ENCODE measurements around the gene ADGRA1. TPM values are rescaled to one million over a fixed set of nuclear protein-coding genes. Genes with fewer than 3 reads are reported as not detected.

The ADGRA1 gene
- total RNA-seq, 1 experiment from 2014 or later = not detected

DNA sequence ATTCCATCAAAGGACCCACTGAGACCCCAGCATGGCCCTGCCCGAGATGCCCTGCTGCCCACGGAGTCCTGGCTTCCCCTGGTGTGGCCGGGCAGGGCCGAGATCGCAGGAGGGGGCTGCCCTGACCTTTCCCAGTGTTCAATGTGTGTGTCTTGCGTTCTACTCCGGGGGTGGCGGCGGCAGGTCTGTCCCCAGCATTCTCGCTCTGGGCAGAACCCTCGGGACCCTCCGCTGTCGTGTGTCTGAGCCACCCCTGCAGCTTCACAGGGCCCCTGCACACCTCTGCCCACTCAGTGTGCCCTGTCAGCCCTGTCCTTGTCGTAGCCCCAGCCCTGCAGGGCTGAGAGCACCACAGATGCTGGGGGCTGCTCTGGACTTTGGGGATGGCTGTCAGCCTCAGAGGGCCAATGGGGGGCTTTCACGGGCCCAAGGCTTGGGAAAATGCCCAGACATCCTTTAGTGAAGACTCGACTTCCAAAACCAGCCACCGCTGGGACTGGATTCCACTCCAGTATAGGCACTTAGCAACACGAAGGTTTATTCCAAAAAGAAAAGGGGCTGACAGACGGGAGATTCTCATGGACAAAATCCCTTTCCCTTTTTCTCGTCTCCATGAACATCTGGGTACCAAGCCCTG, 42.3 kb downstream of the ADGRA1 start:
- TF ChIP-seq CTCF (conservative IDR thresholded peaks at IDR 0.05; ENCODE audit: low read depth, low read length) (no peak), EZH2 (IDR thresholded peaks at IDR 0.05; ENCODE audit: low read length, unreplicated experiment) (no peak), EZH2phosphoT487 (IDR thresholded peaks at IDR 0.05; ENCODE audit: borderline replicate concordance, low read length) (no peak)
- Histone ChIP-seq H3K9ac (ENCODE audit: low read length) (no peak overlapping the region), H2AFZ (ENCODE audit: low read length) (no peak overlapping the region), H3K9me2 (replicated peaks; ENCODE audit: low read length) (no peaks in the 10 kb centered on the region), H3K4me2 (ENCODE audit: low read length) (no peak overlapping the region), H3K4me1 (ENCODE audit: insufficient read depth, low read length) (no peaks in the 10 kb centered on the region), H3K27me3 (ENCODE audit: low read length) (no peaks in the 10 kb centered on the region; the same call in 1 of the 2 replicates), H3F3A (ENCODE audit: low read length, unreplicated experiment) (no peaks in the 10 kb centered on the region), H3K27ac (ENCODE audit: low read length) (no peak overlapping the region), H4K20me1 (ENCODE audit: low read length) (no peaks in the 10 kb centered on the region), H3K4me3 (ENCODE audit: low read length) (no peak overlapping the region), H3K9me3 (ENCODE audit: low read length) (no peaks in the 10 kb centered on the region), H3K79me2 (ENCODE audit: low read length) (no peaks in the 10 kb centered on the region), H3K36me3 (ENCODE audit: low read depth, low read length) (no peaks in the 10 kb centered on the region)
- no TSS peak for BruUV-seq (replicated peaks)
- intact Hi-C loops (cut with micrococcal nuclease) = loop anchor here (10.0 kb wide), 1 partner anchor 295 kb away; no protein-coding TSS in a partner anchor
- ChIA-PET POLR2A (ENCODE audit: unreplicated experiment) (no interaction called here), CTCF (no interaction called here)
- no peak for ATAC-seq
- no peak for DNase-seq

DNA sequence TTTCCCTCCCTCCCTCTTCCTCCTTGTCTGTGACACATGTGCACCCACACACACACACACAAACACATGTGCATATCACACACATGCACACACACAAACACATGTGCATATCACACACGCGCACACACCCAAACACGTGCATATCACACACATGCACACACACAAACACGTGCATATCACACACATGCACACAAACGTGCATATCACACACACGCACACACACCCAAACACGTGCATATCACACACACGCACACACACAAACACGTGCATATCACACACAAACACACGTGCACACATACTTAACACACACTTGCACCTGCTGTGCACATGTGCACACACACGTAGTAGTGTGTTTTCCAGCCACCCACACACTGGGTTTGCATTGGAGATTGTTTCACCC, 42.9 kb downstream of the ADGRA1 start:
- no peaks in the 10 kb centered on the region for H4K20me1 ChIP-seq (ENCODE audit: low read length)
- ChIA-PET CTCF (no interaction called here), POLR2A (ENCODE audit: unreplicated experiment) (no interaction called here)
- H3K9me3 ChIP-seq (ENCODE audit: low read length) = no peaks in the 10 kb centered on the region
- TF ChIP-seq EZH2phosphoT487 (IDR thresholded peaks at IDR 0.05; ENCODE audit: borderline replicate concordance, low read length) (no peak), CTCF (conservative IDR thresholded peaks at IDR 0.05; ENCODE audit: low read depth, low read length) (no peak), EZH2 (IDR thresholded peaks at IDR 0.05; ENCODE audit: low read length, unreplicated experiment) (no peak)
- H3F3A ChIP-seq (ENCODE audit: low read length, unreplicated experiment) = no peaks in the 10 kb centered on the region
- no peaks in the 10 kb centered on the region; the same call in 1 of the 2 replicates for H3K27me3 ChIP-seq (ENCODE audit: low read length)
- H3K4me2 ChIP-seq (ENCODE audit: low read length) = no peak overlapping the region
- BruUV-seq (replicated peaks) = no TSS peak
- intact Hi-C loops (cut with micrococcal nuclease) = no loop called here
- no peak overlapping the region for H3K27ac ChIP-seq (ENCODE audit: low read length)
- no peaks in the 10 kb centered on the region for H3K4me1 ChIP-seq (ENCODE audit: insufficient read depth, low read length)
- no peak overlapping the region for H3K4me3 ChIP-seq (ENCODE audit: low read length)
- ATAC-seq (no peak), DNase-seq (no peak)
- H3K36me3 ChIP-seq (ENCODE audit: low read depth, low read length) = no peaks in the 10 kb centered on the region
- no peaks in the 10 kb centered on the region for H3K9me2 ChIP-seq (replicated peaks; ENCODE audit: low read length)
- H3K9ac ChIP-seq (ENCODE audit: low read length) = no peak overlapping the region
- H3K79me2 ChIP-seq (ENCODE audit: low read length) = no peaks in the 10 kb centered on the region
- no peak overlapping the region for H2AFZ ChIP-seq (ENCODE audit: low read length)

DNA sequence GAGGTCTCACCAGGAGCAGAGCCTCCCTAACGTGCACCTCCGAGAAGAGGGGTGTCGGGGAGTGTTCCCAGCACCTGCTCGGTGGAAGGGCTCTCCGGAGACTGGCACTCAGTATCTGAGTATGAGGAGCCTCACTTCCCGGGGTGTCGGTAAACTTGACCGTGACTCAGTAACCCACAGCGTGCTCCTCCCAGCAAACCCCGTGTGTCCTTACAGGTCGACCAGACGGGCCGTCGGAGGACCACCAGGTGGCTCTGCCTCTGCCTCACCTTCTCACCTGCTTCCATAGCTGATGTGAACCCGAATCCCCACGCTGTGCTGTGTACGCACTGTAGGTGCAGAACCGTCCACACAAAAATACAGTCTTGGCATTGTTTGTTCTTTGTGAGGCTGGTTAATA, 43.3 kb downstream of the ADGRA1 start:
- Histone ChIP-seq H3K4me1 (ENCODE audit: insufficient read depth, low read length) (no peaks in the 10 kb centered on the region), H3K9ac (ENCODE audit: low read length) (no peak overlapping the region), H3K36me3 (ENCODE audit: low read depth, low read length) (no peaks in the 10 kb centered on the region), H3K9me3 (ENCODE audit: low read length) (no peaks in the 10 kb centered on the region), H3K27me3 (ENCODE audit: low read length) (no peaks in the 10 kb centered on the region; the same call in 1 of the 2 replicates), H4K20me1 (ENCODE audit: low read length) (no peaks in the 10 kb centered on the region), H3K4me3 (ENCODE audit: low read length) (no peak overlapping the region), H3K27ac (ENCODE audit: low read length) (no peak overlapping the region), H3K9me2 (replicated peaks; ENCODE audit: low read length) (no peaks in the 10 kb centered on the region), H3K79me2 (ENCODE audit: low read length) (no peaks in the 10 kb centered on the region), H3K4me2 (ENCODE audit: low read length) (no peak overlapping the region), H3F3A (ENCODE audit: low read length, unreplicated experiment) (no peaks in the 10 kb centered on the region), H2AFZ (ENCODE audit: low read length) (no peak overlapping the region)
- CTCF ChIA-PET = no interaction called here
- no peak for DNase-seq
- no peak for TF ChIP-seq CTCF (conservative IDR thresholded peaks at IDR 0.05; ENCODE audit: low read depth, low read length)
- TF ChIP-seq EZH2 (IDR thresholded peaks at IDR 0.05; ENCODE audit: low read length, unreplicated experiment) = no peak
- no peak for TF ChIP-seq EZH2phosphoT487 (IDR thresholded peaks at IDR 0.05; ENCODE audit: borderline replicate concordance, low read length)
- BruUV-seq (replicated peaks) = no TSS peak
- intact Hi-C loops (cut with micrococcal nuclease) = no loop called here
- POLR2A ChIA-PET (ENCODE audit: unreplicated experiment) = no interaction called here
- ATAC-seq = no peak

Measured in PC-3 (cell line).